GM19238 (cell line): Measurements from ENCODE around the gene TTLL5.
A peak's percentile ranks its signal among the peaks of the same experiment; 100 is the strongest.

ENCODE experiments used
- DNase-seq: peaks from one replicate; pipeline ENCODE4 v3.0.0; 2011; ENCODE audit warnings: low spot score; ENCODE audit not compliant: insufficient read length

The TTLL5 gene, protein sequence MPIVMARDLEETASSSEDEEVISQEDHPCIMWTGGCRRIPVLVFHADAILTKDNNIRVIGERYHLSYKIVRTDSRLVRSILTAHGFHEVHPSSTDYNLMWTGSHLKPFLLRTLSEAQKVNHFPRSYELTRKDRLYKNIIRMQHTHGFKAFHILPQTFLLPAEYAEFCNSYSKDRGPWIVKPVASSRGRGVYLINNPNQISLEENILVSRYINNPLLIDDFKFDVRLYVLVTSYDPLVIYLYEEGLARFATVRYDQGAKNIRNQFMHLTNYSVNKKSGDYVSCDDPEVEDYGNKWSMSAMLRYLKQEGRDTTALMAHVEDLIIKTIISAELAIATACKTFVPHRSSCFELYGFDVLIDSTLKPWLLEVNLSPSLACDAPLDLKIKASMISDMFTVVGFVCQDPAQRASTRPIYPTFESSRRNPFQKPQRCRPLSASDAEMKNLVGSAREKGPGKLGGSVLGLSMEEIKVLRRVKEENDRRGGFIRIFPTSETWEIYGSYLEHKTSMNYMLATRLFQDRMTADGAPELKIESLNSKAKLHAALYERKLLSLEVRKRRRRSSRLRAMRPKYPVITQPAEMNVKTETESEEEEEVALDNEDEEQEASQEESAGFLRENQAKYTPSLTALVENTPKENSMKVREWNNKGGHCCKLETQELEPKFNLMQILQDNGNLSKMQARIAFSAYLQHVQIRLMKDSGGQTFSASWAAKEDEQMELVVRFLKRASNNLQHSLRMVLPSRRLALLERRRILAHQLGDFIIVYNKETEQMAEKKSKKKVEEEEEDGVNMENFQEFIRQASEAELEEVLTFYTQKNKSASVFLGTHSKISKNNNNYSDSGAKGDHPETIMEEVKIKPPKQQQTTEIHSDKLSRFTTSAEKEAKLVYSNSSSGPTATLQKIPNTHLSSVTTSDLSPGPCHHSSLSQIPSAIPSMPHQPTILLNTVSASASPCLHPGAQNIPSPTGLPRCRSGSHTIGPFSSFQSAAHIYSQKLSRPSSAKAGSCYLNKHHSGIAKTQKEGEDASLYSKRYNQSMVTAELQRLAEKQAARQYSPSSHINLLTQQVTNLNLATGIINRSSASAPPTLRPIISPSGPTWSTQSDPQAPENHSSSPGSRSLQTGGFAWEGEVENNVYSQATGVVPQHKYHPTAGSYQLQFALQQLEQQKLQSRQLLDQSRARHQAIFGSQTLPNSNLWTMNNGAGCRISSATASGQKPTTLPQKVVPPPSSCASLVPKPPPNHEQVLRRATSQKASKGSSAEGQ (N-terminal part only)

DNA sequence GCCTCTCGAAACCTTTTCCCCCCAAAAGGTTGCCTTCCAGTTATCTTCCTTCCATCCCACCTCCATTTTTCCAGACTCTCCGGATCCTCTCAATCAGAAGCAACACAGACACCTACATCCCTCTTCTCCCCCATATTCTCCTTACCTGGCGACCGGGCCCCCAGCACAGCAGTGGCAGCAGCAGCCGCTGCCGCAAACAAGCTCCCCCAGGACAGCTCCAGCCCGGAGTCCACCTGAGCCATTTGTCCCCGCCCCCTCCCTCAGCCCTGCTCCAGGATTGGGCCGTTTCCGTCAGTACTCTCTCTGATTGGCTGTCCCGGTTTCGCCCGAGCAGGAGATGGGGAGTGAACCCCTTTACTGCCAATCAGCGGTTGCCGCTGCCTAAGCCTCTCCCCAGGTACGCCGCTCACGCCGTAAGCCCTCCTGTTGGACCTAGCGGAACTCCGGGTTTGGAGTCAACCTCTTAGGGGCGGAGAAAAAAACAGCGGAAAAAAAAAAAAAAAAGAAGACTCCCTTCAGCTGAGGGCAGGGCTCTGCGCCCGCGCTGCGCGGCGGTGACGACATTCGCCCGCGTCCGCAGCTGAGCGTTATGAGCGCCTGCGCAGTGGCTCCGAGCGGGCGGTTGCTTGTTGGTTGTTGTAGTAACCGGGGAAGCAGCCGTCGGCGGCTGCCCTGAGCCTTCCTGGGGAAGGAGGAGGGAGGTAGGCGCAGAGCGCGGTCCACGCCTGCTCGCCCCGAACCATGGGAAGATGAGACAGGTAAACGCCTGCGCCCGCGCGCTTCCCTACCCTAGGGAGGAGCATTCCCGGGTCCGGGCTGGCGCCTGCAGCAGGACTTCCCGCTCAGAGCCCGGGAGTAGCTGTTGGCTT, at the start of gene TTLL5, which contains the start of gene ERG28:
Gene TTLL5 (plus strand): TSS at position 617 of the 869 bp plus-strand sequence. CDS start 1,904 bp downstream, outside the sequence.
Gene ERG28 (minus strand): TSS at position 247 of the 869 bp plus-strand sequence. CDS start 3,374 bp downstream, outside the sequence.
- peak; percentile 96 for DNase-seq

DNA sequence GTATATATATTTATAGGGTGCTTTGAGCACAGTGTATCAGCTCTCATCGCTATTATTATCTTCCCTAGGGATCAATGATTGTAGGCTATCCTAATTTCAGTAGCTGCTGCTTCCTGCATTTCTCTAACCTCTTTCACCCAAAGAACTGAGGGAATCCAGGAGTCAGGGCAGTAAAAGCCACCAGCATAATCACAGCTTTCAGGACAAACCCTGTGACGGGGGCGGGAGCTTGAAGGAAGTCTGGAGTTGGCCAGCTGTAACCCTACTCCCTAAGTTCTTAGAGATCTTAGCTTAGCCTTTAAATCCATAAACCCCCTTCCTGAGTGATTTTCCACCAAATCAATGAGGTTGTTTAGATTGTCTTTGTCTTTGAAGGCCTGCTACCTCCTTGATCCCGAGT, 48.9 kb upstream of the TTLL5 start:
- DNase-seq, result no peak

DNA sequence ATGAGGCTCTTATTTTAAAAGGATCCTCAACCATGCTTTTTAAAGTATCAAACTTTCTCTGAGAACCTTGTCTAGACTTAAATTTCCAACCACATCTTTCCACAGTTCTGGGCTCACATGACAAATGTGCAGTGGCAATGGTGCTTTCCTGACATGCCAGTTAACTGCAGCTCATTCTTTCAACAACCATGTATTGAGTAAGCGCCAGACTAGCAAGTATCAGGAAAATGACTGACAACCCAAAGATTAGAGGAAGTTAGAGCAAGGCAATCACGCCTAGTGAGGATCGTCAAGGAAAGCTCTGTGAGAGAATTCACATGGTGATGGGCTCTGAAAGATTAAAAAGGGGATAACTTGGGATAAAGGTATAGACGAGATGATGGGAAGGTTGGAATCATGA, 46.9 kb upstream of the TTLL5 start:
- DNase-seq, result no peak

DNA sequence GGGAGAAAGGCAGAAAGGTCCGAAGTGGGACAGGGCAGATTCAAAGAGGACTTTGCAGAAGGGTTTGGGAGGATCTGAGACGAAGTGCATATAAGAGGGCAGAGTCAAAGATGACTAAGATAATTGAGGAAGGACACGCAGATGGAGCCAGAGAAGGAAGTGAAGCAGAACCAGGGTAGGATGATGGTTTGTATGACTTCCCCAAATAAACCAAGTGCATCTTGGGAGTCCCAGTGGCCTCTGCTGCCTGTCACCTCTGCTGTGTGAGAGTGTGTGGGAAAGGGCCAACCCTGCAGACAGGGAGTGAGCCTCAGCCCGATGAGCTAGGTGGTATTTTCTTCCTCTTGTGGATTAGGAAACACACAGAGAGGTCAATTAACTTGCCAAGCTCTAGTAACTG, 45.8 kb upstream of the TTLL5 start:
- no peak for DNase-seq

DNA sequence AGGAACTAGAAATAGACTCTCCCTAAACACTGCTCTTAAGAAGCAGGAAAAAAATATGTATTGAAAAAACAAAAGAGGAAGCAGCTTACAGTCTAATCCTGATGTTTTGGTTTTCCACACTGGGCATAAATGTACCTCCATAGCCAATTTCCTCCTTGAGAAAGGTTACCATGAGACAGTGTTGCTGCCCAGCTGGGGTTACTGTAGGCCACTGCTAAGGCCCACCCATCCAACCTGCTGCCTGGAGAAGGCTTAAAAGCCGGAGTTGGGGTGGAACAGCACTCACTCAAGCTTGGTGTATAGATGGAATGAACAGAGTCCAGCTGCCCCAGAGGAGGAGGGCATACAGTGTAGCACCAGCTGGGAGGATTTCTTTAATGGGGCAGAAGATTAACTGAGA, 41.5 kb upstream of the TTLL5 start:
- no peak for DNase-seq

DNA sequence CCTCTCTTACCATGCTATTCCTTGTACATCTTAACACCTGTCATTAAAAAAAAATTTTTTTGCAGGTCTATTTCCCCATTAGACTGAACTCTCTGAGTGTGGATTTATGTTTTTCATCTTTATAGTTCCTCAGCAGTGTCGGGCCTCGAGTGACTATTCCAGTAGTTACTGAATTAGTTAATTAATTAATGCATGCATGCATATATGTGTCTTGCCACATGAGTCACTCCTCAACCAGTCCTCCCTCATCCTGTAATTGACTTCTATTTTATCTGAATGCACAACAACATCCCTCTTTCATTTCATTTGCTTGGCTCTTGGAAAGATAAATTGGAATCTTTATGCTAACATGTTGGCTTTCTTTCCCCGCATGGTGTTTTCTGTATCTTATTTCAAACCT, 36.0 kb upstream of the TTLL5 start:
- no peak for DNase-seq

DNA sequence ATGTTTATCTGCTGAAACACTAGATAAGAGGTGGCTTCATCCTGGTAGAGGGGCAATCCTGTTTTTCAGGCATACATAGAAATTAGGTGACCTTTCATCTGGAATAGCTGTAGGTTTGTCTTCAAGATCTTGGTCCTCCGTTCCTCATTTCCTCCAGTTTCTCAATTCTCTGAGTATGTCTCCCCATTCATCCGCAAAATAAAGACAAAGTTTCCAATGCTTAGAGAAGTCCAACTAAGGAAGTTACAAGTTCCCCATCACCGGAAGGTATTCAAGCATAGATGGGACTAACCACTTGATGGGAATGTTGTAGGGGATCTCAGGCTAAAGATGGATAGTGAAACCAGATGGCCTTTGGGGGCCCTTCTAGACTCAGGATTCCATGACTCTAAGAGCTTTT, 34.6 kb upstream of the TTLL5 start:
- no peak for DNase-seq

DNA sequence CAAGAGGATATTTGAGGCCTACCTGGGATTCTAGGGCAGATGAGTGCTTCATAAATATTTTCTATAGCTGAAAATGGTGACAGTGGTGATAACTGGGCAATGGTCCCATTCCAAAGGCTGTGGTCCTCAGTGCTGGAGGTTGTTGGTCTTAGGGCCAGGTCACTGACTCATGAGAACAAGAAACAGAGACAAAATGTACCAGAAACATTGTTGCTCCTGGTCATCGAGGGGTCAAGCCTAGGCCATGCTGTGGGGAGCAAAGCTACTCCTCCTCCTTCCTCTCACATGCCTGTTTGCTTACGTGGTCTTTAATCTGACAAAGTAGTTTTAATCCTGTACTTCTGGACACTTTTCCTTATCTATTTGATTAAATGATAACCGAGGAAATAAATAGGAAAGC, 34.2 kb upstream of the TTLL5 start:
- DNase-seq, result no peak

DNA sequence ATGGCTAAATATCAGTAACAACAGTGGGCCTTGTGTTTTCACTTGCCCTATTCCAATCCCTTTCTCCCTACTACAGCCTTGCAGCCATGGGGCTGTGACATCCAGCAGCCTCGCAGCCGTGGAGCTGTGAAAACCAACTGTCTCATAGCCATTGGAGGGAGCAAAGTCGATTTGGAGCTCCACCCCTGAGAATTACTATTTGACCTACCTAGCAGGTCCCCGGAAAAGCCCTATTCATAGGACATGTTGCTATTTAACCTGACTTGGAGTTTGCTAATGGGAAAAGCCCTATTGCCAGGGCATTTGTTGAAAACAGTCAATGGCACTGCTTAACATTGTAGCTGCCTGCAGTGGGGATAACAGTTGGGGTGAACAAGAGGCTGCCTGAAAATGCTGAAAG, 33.6 kb upstream of the TTLL5 start:
- DNase-seq, result no peak

DNA sequence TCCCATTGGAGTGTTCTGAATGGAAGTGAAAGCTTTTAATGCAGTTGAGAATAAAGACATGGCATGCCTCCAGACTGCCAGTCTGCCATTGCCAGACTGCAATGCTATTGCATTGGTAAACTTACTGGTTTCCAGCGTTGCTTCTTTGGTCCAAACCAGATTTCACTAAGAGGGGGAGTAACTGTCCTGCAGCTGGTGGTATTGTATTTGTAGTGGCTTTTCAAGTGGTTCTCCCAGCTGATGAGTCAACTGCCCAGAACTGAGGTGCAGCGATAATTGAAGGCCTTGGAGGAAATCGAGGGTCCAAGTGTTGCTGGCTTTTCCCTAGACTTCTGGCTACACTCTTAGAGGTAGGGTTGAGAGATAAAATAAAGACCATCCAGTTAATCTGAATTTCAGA, 32.2 kb upstream of the TTLL5 start:
- no peak for DNase-seq

DNA sequence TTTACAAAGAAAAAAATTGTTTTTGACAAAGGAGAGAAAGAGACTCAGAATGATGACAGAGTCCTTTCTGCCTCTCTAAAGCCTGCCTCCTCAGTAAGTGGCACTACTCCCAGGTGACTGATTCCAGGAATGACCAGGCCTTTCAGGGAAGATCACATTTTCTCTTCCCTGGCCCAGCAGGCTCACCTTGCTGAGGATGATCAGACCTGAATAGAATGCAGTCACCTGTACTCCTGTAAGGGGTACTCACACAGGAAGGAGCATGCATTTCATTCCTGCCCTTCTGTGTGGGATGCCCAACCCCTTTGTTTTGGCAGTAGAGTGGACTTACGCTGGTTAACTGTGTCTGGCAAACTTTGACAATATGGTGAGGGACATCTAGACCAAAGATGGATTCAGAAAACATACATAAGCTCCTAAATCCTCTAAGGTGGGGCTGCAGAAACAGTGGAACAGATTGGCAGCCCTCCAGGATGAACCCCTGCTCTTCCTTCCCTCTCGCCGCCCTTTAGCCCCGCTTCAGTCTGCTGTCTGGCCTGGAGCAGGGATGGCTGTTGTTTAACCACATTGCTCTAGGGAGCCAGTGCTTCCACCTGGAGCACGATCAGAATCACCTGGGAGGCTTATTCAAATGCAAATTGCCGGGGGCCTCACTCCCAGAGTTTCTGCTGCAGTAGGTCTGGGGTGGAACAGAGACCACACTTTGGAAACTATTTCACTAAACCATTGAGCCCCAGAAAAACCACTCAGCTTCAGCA, 30.2 kb upstream of the TTLL5 start:
- no peak for DNase-seq

DNA sequence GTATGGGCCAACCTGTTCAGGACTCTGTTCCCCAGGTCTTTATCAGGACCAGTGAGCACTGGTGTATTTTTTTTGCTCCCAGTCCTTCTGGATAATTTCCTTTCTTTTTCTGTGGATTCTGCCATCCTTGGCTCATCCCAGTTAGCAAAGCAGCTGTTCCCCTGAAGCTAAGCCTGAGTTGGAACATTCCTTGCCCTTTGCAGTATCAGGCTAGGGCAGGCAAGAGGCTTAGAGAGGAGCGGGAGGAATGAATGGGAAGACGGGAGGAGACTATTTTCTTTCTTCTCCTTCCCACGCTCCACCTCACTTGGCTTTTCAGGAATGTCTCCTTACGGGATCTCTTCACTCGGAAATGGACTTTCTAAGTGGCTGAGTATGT, 29.6 kb upstream of the TTLL5 start:
- no peak for DNase-seq

DNA sequence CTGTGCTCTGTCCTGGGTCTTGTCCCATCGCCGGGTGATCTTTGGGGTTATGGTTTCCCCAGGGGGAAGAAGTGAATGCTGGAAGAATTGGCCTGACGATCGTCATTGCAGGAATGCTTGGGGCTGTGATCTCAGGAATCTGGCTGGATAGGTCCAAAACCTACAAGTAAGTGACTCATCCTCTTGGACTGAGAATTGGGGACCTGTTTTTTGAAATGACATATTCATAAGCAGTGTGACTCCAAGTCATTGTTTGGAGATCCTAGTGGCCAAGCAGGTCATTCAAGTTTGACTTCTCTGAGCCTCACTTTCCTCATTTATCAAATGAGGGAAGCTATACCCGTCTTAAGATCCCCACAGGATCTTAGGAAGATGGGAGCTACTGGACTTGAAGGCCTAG, 26.2 kb upstream of the TTLL5 start:
- DNase-seq, result no peak

DNA sequence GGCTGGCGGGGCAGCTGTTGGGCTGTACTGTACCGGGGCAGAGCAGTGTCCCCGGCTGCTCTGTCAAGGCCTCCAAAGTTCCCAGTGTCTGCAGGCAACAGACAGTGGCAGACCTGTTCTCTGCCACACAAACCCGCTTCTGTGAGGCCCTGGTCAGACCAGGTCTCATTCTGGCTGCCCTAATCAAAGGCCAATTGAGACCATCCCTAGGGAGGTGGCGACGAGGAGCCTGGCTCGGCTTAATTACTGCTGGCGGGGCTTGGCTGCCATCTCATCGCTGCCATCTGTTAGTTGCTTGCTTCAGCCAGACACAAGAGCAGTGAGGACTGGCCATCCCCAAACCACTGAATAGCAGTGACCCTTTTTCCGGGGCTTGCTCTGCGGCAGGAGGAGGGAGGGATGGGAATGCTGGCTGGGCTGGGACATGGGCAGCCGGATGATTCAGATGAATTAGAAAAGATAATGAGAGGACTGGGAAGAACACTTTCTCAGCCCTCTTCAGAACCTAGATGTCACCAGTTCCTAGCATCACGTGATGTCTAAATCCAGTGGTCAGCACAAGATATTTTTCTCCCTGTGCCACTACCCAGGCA, 24.9 kb upstream of the TTLL5 start:
- no peak for DNase-seq

DNA sequence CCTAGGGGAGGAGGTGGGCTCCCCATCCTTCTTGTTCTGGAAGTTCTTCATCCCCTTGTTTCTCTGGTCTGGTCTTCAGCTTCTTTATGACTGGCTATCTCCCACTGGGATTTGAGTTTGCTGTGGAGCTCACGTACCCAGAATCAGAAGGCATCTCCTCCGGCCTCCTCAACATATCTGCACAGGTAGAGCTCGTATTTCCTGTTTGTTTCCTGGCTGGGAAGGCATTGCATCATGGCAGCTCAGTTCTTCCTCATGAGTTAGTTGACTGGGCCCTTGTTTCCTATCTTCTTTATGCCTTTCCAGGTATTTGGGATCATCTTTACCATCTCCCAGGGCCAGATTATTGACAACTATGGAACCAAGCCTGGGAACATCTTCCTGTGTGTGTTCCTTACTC, 20.2 kb upstream of the TTLL5 start:
- no peak for DNase-seq

DNA sequence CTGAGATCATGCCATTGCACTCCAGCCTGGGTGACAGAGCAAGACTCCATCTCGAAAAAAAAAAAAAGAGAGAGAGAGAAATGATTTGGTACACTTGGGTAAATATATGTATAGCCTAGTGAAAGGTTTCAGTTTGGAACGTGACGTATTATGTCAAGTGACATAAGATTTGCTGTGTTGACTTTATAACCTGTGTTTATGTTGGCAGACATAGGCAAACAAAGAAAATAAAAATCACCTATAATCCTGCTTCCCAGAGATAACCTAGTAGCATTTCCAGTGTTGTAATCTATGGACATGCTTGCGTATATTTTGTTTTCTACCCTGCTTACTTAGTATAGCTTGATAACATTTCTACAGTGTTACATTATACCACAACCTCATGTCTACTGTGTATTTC, 17.1 kb upstream of the TTLL5 start:
- DNase-seq, result no peak

DNA sequence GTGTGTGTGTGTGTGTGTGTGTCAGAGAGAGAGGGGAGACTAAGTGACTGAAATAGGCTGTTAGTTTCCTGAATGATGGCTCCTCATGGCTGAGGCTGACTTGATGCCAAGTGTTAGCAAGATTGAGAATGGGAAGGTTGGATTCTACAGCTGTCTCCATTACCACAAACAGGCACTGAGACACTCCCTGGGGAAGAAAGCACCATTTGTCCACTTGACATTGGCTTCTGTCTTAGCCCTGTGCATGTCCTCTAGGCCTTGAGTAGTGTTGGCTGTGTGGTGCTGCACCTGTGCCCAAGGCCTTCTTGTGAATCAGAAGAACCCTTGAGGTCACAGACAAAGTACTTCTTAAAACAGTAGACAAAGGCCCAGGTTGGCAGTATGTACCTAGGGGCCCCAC, 16.0 kb upstream of the TTLL5 start:
- DNase-seq, result no peak

DNA sequence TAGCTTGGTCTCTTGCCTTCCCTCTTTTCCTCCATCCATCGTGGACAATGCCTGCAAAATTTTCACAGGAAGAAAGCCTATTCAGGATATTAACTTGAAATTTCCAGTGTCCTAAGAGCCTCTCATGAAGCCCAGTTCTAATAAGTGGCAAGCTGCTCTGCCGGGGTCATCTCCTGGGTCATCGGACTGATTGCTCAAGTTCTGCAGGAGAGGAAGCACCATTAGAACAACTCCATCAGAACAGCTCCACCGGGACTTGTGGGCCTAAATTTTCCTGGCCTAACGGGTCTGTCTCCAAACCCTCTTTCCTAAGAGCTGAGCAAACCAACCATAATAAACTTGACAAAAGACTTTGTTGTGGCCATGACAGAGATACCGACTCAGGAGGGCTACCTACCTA, 14.3 kb upstream of the TTLL5 start:
- no peak for DNase-seq

DNA sequence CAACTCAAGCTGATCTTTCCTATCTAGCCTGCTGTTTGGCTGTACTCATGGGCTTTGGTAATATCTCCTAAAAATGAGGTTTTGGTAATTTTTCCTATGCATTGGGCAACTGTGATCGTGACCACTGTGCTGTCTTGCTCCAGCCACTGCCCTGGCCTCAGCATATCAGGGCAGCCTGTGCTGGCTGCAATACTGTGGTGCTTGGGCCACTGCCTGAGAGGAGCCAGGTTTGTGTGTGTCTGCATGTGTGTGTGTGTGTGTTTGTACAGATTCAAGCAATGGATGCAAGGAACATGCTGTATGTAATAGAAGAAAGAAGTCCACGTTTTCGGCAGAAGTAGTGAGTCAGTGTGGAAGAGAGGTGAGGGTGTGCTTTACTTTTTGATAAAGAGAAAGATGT, 13.4 kb upstream of the TTLL5 start:
- no peak for DNase-seq
